Measurements from ENCODE around the gene C11orf65.
"Not testable (repeated sequence)": the region's sequence is repeated elsewhere in the genome, so short reads cannot be mapped to it uniquely, and the experiment has no call there.

C11orf65 gene

DNA sequence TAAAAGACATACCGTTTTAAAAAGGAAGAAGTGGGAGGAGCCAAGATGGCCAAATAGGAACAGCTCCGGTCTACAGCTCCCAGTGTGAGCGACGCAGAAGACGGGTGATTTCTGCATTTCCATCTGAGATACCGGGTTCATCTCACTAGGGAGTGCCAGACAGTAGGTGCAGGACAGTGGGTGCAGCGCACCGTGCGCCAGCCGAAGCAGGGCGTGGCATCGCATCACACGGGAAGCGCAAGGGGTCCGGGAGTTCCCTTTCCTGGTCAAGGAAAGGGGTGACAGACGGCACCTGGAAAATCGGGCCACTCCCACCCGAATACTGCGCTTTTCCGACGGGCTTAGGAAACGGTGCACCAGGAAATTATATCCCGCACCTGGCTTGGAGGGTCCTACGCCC lies 93.8 kb downstream of the C11orf65 start:
- not testable (repeated sequence) for DNase-seq (ENCODE audit: extremely low read depth in 1 of 2, low read depth in 1 of 2)

DNA sequence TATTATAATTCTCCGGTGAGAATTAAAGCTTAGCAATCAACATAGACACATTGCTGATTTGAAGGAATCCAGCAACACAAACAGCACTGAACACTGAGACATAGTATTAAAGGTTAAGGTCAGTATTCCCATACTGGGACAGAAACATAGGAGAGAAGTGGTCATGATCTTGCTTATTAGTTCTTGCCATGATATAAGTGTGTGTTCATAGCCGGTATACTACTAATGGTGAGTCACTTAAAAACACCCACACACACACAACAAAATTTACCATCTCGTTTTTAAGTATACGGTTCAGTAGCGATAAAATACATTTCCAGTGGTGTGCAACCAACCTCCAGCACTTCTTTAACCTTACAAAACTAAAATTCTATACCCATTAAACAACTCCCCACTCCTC lies 96.3 kb downstream of the C11orf65 start:
- no peak for DNase-seq (ENCODE audit: extremely low read depth in 1 of 2, low read depth in 1 of 2)

DNA sequence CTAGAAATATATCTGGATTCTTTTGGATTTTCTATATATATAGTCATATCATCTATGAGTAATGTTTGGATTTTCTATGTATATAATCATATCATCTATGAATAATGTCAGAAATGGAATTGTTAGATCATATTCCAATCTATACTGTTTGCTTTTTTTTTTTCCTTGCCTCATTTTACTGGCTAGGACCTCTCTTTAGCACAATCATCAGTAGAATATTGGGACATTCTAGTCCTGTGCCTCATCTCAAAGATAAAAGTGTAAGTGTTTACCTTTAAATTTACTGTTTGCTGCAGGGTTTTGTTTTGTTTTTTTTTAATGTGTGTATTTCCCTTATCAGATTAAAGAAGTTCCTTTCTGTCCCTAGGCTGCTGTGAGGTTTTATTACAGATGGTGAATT lies 97.0 kb downstream of the C11orf65 start:
- no peak for DNase-seq (ENCODE audit: extremely low read depth in 1 of 2, low read depth in 1 of 2)

DNA sequence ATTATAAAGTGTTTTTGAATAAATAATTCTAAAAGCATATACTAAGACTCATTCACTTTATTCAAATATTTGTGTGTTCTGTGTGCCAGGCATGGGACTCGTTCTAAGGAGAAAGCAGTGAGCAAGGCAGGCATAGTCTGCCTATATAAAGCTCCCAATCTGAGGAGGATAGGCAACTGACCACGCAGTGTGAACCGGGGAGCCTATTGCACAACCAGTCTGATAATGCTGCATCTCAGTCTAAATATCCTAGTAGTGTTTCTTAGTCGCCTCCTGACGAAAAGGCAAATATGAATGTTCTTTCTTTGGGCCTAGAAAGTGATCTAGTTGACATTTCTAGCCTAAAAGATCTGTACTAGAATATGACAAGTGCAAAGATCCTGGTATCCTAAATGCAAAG lies 98.3 kb downstream of the C11orf65 start:
- DNase-seq (ENCODE audit: extremely low read depth in 1 of 2, low read depth in 1 of 2), result no peak

DNA sequence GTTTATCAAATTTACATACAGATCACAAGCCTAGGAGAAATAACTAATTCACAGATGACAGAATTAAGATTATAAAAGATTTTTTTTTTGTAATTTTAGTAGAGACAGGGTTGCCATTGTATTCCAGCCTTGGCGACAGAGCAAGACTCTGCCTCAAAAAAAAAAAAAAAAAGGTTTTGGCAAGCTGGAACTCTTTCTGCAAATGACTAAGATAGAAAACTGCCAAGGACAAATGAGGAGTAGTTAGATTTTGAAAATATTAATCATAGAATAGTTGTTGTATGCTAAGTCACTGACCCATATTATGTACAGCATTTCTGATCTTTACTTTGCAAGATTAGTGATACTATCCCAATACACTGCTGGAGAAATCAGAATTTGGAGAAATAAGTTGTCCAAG lies 99.2 kb downstream of the C11orf65 start:
- no peak for DNase-seq (ENCODE audit: extremely low read depth in 1 of 2, low read depth in 1 of 2)

DNA sequence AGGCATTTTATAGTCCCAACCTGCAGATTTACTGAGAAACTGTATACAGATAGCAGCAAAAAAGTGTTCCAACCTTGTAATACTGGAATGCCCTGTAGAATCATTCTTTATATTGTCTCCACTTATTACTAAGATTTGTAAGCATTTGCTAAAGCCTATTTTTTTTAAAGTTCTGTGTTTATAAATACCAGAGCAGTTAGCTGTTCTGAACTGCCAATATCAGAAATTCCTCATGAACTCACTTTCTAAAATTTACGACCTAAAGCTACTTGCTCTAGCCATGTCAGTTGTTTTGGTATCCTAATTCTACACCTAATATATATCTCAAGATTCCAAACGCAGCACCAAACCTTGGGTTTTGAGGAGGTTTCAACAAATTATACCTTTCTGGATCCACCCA lies 103.2 kb downstream of the C11orf65 start:
- DNase-seq (ENCODE audit: extremely low read depth in 1 of 2, low read depth in 1 of 2), result no peak

DNA sequence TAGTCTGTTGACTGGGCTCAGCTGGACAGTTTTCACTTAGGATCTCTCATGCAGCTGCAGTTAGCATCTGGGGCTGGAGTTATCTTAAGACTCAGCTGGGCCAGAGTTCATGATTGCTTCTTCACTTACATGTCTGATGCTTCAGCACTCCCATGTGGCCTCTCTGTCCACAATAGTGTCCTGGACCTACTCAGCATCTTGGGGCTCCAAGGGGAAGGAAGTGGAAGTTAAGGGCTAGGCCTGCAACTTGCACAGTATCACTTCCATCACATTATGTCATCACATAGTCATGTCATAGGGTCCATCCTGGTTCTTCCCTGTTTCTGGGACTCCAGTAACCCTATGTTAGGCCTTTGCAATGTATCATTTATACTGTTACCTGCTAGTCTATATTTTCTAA lies 115.9 kb downstream of the C11orf65 start:
- DNase-seq (ENCODE audit: extremely low read depth in 1 of 2, low read depth in 1 of 2), result no peak

DNA sequence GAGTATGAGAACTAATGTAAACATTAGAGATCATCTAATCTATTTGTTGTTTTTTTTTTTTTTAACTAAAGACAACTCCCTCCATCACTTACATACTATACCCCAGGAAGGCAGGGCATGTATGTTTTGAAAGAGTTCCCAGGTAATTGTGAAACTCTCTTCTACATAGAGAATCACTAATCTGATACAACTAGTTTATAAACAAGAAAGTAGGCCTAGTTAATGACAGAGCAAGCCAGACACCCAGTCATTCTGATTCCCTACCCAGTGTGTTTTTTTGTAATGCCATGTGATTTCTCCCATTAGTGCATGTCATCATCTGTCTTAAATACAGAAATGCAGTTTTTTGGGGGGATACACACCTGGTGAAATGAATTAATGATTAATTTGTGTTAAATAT lies 120.9 kb downstream of the C11orf65 start:
- DNase-seq (ENCODE audit: extremely low read depth in 1 of 2, low read depth in 1 of 2), result no peak

DNA sequence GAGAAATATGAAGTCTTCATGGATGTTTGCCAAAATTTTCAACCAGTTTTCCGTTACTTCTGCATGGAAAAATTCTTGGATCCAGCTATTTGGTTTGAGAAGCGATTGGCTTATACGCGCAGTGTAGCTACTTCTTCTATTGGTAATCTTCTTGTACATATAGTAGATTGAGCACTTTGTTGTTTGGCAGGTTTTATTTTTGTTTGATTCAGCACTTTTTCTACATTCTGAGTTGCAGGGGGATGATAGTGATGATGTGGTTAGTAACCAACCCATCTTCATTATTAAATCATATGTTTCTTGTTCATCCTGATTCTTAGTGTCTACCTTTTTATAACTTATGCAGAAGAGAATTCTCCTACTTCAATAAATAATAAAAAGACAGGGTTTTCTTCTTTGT lies 121.6 kb downstream of the C11orf65 start:
- DNase-seq (ENCODE audit: extremely low read depth in 1 of 2, low read depth in 1 of 2), result no peak

DNA sequence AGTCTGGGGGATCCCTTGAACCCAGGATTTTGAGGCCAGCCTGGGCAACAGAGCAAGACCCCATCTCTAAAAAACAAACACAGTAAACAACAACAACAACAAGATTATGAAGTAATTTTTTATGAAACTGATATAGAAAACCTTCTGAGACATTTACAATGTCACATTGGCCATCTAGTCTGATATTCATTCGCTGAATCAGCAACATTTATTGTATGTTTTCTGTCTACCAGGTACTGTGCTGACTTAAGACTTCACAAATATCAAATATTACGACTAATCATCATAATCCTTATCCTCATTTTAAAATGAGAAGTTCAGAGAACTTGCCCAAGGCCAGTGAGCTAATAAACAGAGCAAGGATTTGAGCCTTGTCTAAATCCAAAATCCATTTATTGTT lies 123.6 kb downstream of the C11orf65 start:
- DNase-seq (ENCODE audit: extremely low read depth in 1 of 2, low read depth in 1 of 2), result no peak

DNA sequence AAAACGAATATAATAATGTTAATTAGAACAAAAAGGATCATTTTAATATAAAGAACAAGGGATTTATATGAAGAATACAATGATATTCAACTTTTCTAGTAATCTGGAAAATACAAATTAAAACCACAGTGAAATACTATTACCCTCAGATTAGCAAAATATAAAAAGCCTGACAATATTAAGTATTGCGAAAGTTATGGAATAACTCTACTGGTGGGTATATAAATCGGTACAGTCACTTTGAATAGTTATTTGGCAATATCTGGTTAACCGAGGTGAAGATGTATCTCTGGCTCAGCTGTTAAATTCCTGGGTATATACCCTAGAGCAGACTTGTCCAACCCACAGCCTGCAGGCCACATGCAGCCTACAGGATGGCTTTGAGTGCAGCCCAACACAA lies 125.7 kb downstream of the C11orf65 start:
- DNase-seq (ENCODE audit: extremely low read depth in 1 of 2, low read depth in 1 of 2), result no peak

DNA sequence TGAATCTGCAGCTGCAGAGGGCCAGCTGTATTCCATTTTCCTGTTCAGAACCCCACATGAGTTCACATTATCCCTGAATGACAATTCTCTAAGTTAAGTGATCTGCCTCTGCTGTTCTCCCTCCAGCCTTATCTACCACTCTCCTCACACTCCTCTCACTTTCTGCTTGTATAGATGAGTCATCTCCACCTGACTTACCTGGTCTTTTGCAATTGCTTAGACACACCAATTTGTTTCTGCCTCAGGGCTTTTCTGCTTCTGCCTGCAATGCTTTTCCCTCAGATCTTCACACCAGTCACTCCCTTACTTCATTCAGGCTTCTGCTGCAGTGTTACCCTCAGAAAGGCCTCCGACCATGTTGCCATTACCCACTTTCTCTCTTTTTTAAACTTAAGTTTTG lies 126.4 kb downstream of the C11orf65 start:
- no peak for DNase-seq (ENCODE audit: extremely low read depth in 1 of 2, low read depth in 1 of 2)

DNA sequence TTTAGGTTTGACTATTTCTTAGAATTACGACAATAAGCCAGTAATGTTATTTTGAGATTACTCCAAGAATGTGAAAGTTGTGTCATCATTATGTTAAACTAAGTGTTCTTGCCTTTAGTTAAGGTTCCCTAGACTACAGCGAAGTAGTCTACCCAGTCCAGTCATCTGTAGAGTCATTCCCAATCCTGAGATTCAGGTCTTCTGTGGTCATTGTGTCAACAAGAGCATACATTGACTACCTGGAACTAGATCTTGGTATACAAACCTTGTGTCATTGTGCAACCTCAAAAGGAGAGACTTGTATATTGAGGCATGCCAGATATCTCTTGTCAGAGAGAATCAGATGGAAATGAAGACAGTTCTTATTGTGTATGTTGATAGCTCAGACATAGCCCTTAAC lies 128.6 kb downstream of the C11orf65 start:
- DNase-seq (ENCODE audit: extremely low read depth in 1 of 2, low read depth in 1 of 2), result no peak

DNA sequence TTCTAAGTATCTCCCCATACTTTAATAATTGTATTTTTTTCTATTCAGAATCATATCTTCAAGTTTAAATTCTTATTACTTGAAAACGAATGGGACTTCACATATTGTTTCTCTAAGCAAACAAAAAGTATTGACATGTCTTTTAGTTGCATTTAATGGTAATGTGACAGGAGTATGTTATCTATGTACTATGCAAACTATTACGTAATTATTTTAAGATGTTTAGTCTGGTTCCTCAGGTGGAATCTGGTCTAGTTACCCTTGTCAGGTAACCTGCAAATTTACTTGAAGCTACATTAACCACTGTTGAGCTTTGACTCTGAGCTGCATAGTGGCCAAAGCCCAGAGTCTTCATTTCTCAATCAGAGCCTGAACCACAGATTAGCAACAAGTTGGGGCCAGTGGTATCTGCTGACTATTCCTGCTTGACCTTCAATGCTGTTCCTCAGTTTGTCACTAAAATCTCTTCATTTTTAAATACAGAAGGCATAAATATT lies 133.9 kb downstream of the C11orf65 start:
- DNase-seq (ENCODE audit: extremely low read depth in 1 of 2, low read depth in 1 of 2), result no peak

Data from stimulated activated CD8-positive, alpha-beta memory T cell treated with anti-CD3 and anti-CD28 coated beads, Interleukin-7, amount 100 ng/mL, for 48 hours (primary cell).